Measurements from ENCODE around the gene ZNF678.

GRCh38 chr1:227561241-227561907 is 2.0 kb upstream of the ZNF678 start:
- TF ChIP-seq POLR2A (IDR thresholded peaks at IDR 0.05; ENCODE audit: low read depth, low read length) (no peak), FOS (IDR thresholded peaks at IDR 0.05; ENCODE audit: low read depth, low read length) (no peak), BHLHE40 (IDR thresholded peaks at IDR 0.05; ENCODE audit: low read depth, low read length) (no peak), SMC3 (IDR thresholded peaks at IDR 0.05; ENCODE audit: low read depth, low read length) (no peak), RAD21 (IDR thresholded peaks at IDR 0.05; ENCODE audit: low read length) (no peak), RCOR1 (IDR thresholded peaks at IDR 0.05; ENCODE audit: insufficient replicate concordance, low read length) (no peak), MAZ (IDR thresholded peaks at IDR 0.05; ENCODE audit: borderline replicate concordance, low read depth, low read length) (no peak), MAFK (IDR thresholded peaks at IDR 0.05; ENCODE audit: low read depth, low read length) (no peak)
- TF ChIP-seq, protein P1, sequence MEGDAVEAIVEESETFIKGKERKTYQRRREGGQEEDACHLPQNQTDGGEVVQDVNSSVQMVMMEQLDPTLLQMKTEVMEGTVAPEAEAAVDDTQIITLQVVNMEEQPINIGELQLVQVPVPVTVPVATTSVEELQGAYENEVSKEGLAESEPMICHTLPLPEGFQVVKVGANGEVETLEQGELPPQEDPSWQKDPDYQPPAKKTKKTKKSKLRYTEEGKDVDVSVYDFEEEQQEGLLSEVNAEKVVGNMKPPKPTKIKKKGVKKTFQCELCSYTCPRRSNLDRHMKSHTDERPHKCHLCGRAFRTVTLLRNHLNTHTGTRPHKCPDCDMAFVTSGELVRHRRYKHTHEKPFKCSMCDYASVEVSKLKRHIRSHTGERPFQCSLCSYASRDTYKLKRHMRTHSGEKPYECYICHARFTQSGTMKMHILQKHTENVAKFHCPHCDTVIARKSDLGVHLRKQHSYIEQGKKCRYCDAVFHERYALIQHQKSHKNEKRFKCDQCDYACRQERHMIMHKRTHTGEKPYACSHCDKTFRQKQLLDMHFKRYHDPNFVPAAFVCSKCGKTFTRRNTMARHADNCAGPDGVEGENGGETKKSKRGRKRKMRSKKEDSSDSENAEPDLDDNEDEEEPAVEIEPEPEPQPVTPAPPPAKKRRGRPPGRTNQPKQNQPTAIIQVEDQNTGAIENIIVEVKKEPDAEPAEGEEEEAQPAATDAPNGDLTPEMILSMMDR (conservative IDR thresholded peaks at IDR 0.05; ENCODE audit: low read depth, low read length), result no peak
